ENCODE data around the gene CACNG4. TPM values are rescaled to one million over a fixed set of nuclear protein-coding genes. Genes with fewer than 3 reads are reported as not detected.
A peak's percentile ranks its signal among the peaks of the same experiment; 100 is the strongest.

Gene CACNG4
- total RNA-seq (2021) (45.1 and 46.3 TPM in 2 replicates), Bru-seq, nascent RNA (percentile 63 among the genes with signal in this experiment), BruChase-seq, experiment 1, labeled RNA remaining after a 2-hour chase (percentile 76 among the genes with signal in this experiment), BruChase-seq, experiment 2, labeled RNA remaining after a 6-hour chase (percentile 75 among the genes with signal in this experiment)
- long read RNA-seq, transcript CACNG4-201 (4 exons, 3,380 nt), result major isoform, 26 of 41 reads
- long read RNA-seq, partial matches to known transcripts, result 1 of 41 reads
- long read RNA-seq, other reads (novel, unspliced or antisense), result 14 of 41 reads

- TSS peak; percentile 79 for BruUV-seq (replicated peaks)
- Histone ChIP-seq H2AFZ (peak within 1 kb of the TSS; percentile 79), H3K27me3 (ENCODE audit: insufficient read depth, low read depth) (no peaks in the 10 kb centered on the region), H3K9me2 (ENCODE audit: insufficient read depth) (no peaks in the 10 kb centered on the region), H4K20me1 (ENCODE audit: insufficient read depth) (peaks cover 8% of the 10 kb centered on the region; the same call in 1 of the 2 replicates), H3K27ac (no peak within 1 kb of the TSS), H3K4me1 (replicated peaks; ENCODE audit: insufficient read depth) (peaks cover 25% of the 10 kb centered on the region; the same call in 1 of the 2 replicates), H3K4me2 (peak within 1 kb of the TSS; percentile 93), H3K4me3 (peak within 1 kb of the TSS; percentile 77), H3K79me2 (ENCODE audit: low read depth) (peaks cover 17% of the 10 kb centered on the region; the same call in 1 of the 2 replicates), H3K36me3 (ENCODE audit: low read depth) (no peaks in the 10 kb centered on the region), H3K9me3 (ENCODE audit: insufficient read depth, low read depth) (no peaks in the 10 kb centered on the region), H3F3A (ENCODE audit: insufficient read depth, low read depth) (peaks cover 18% of the 10 kb centered on the region)
- peak in 1 of 2 experiments; percentile 62 for DNase-seq
- intact Hi-C loops (cut with micrococcal nuclease; ENCODE audit: unreplicated experiment), result no loop called here
- CTCF ChIA-PET, result interaction anchor here (0.6 to 0.7 kb wide), 2 partner anchors 40 to 240 kb away, joined by 7 to 14 read pairs; no protein-coding TSS in a partner anchor
- POLR2A ChIA-PET (ENCODE audit: unreplicated experiment), result interaction anchor here (0.7 kb wide), 1 partner anchor 526 kb away, joined by 12 read pairs; no protein-coding TSS in a partner anchor
- TF ChIP-seq EZH2 (IDR thresholded peaks at IDR 0.05; ENCODE audit: low read depth), result no peak
- TF ChIP-seq CTCF (conservative IDR thresholded peaks at IDR 0.05), result no peak
These were observed at the start of gene CACNG4 for GRCh38 chr17:66963909-66964771. CACNG4 (plus strand) TSS chr17:66964707; CDS start chr17:66964912, 205 bp downstream.

GRCh38 chr17:66915204-66915611, 49.3 kb upstream of the CACNG4 start:
- CTCF ChIA-PET, result interaction anchor here (0.5 to 1.2 kb wide), 6 partner anchors 11 to 147 kb away, joined by 3 to 8 read pairs (median 4); no protein-coding TSS in a partner anchor
- no peak overlapping the region; the same call in 1 of the 2 replicates for H2AFZ ChIP-seq
- intact Hi-C loops (cut with micrococcal nuclease; ENCODE audit: unreplicated experiment), result loop anchor here (1.0 kb wide), 3 partner anchors 51 to 243 kb away; no protein-coding TSS in a partner anchor
- TF ChIP-seq EZH2 (IDR thresholded peaks at IDR 0.05; ENCODE audit: low read depth) (no peak), CTCF (conservative IDR thresholded peaks at IDR 0.05) (peak; percentile 69)
- BruUV-seq (replicated peaks), result no TSS peak
- no peaks in the 10 kb centered on the region for H3K79me2 ChIP-seq (ENCODE audit: low read depth)
- no peaks in the 10 kb centered on the region for H3K36me3 ChIP-seq (ENCODE audit: low read depth)
- no peaks in the 10 kb centered on the region for H3K9me3 ChIP-seq (ENCODE audit: insufficient read depth, low read depth)
- H3K27ac ChIP-seq, result no peak overlapping the region
- H3K9me2 ChIP-seq (ENCODE audit: insufficient read depth), result no peaks in the 10 kb centered on the region
- no peak overlapping the region for H3K4me3 ChIP-seq
- POLR2A ChIA-PET (ENCODE audit: unreplicated experiment), result interaction anchor here (0.5 kb wide), 1 partner anchor 14 kb away, joined by 3 read pairs; no protein-coding TSS in a partner anchor
- 0 out of 2 replicates have a peak, but pooled peaks cover 5% of the 10 kb centered on the region for H3K4me1 ChIP-seq (replicated peaks; ENCODE audit: insufficient read depth)
- no peaks in the 10 kb centered on the region for H4K20me1 ChIP-seq (ENCODE audit: insufficient read depth)
- no peaks in the 10 kb centered on the region for H3K27me3 ChIP-seq (ENCODE audit: insufficient read depth, low read depth)
- H3K4me2 ChIP-seq, result peak overlapping the region; percentile 39; the same call in 1 of the 2 replicates
- H3F3A ChIP-seq (ENCODE audit: insufficient read depth, low read depth), result no peaks in the 10 kb centered on the region
- peak; percentile 58 to 70 for DNase-seq

GRCh38 chr17:66915792-66916191, 48.7 kb upstream of the CACNG4 start:
- Histone ChIP-seq H3K9me2 (ENCODE audit: insufficient read depth) (no peaks in the 10 kb centered on the region), H3K4me2 (no peak overlapping the region), H3K79me2 (ENCODE audit: low read depth) (no peaks in the 10 kb centered on the region), H4K20me1 (ENCODE audit: insufficient read depth) (no peaks in the 10 kb centered on the region), H3K27ac (no peak overlapping the region), H3K27me3 (ENCODE audit: insufficient read depth, low read depth) (no peaks in the 10 kb centered on the region), H2AFZ (no peak overlapping the region; the same call in 1 of the 2 replicates), H3K4me1 (replicated peaks; ENCODE audit: insufficient read depth) (0 out of 2 replicates have a peak, but pooled peaks cover 5% of the 10 kb centered on the region), H3K4me3 (no peak overlapping the region), H3K36me3 (ENCODE audit: low read depth) (no peaks in the 10 kb centered on the region), H3F3A (ENCODE audit: insufficient read depth, low read depth) (no peaks in the 10 kb centered on the region), H3K9me3 (ENCODE audit: insufficient read depth, low read depth) (no peaks in the 10 kb centered on the region)
- CTCF ChIA-PET, result no interaction called here
- POLR2A ChIA-PET (ENCODE audit: unreplicated experiment), result no interaction called here
- DNase-seq, result no peak
- BruUV-seq (replicated peaks), result no TSS peak
- intact Hi-C loops (cut with micrococcal nuclease; ENCODE audit: unreplicated experiment), result loop anchor here (1.0 kb wide), 3 partner anchors 51 to 243 kb away; no protein-coding TSS in a partner anchor
- TF ChIP-seq CTCF (conservative IDR thresholded peaks at IDR 0.05) (no peak), EZH2 (IDR thresholded peaks at IDR 0.05; ENCODE audit: low read depth) (no peak)

Data from PC-9 (cell line).